H1 (cell line): ENCODE results near the gene CEP128. TPM values are rescaled to one million over a fixed set of nuclear protein-coding genes. Genes with fewer than 3 reads are reported as not detected.

Source experiments
- CTCF ChIA-PET: fragments of 300-600 bp; sonication (Branson Sonifier 250); formaldehyde crosslinking; loops from one replicate; lab custom pipeline; 2021; ENCODE audit not compliant: partially characterized antibody; lab: Charles Lee
- POLR2A ChIA-PET: fragments of 300-600 bp; sonication (Branson Sonifier 250); formaldehyde crosslinking; loops from one replicate; lab custom pipeline; 2021; ENCODE audit warnings: inconsistent platforms; ENCODE audit not compliant: partially characterized antibody; lab: Charles Lee
- DNase-seq, 2 experiments: peaks; one replicate each; pipeline versions ENCODE4 v3.0.0 to v3.0.0-alpha.2; 2010 to 2022; ENCODE audit warnings: low spot score in 2 of 2, low read depth in 1 of 2, mixed read lengths in 1 of 2
- FAIRE-seq: peaks from 2 replicates; lab custom pipeline; 2011; peaks lifted over from hg19 to GRCh38; lab: Jason Lieb, UNC
- H2AFZ ChIP-seq: 2 replicates; pipeline ENCODE4 v1.8.1; 2012; ENCODE audit warnings: low read length, inconsistent platforms
- H2AK5ac ChIP-seq: 2 replicates; pipeline ENCODE4 v1.6.1; 2013; ENCODE audit warnings: low read depth, low read length
- H2BK120ac ChIP-seq: replicated peaks from 2 replicates; pipeline ENCODE3; 2013; ENCODE audit warnings: low read depth, low read length, inconsistent platforms
- H2BK12ac ChIP-seq: 2 replicates; pipeline ENCODE4 v1.6.1; 2013; ENCODE audit warnings: low read depth, low read length
- H2BK15ac ChIP-seq: 2 replicates; pipeline ENCODE4 v1.6.1; 2013; ENCODE audit warnings: low read length
- H2BK20ac ChIP-seq: 2 replicates; pipeline ENCODE4 v1.6.1; 2013; ENCODE audit warnings: low read length
- H2BK5ac ChIP-seq: 2 replicates; pipeline ENCODE4 v1.6.1; 2013; ENCODE audit warnings: low read depth, low read length
- H3K14ac ChIP-seq: 2 replicates; pipeline ENCODE4 v1.6.1; 2013; ENCODE audit warnings: inconsistent platforms; ENCODE audit not compliant: insufficient read length
- H3K18ac ChIP-seq: 2 replicates; pipeline ENCODE4 v1.6.1; 2013; ENCODE audit warnings: low read length; ENCODE audit errors: extremely low read depth
- H3K23ac ChIP-seq: 2 replicates; pipeline ENCODE4 v1.6.1; 2013; ENCODE audit warnings: inconsistent platforms; ENCODE audit not compliant: insufficient read length
- H3K23me2 ChIP-seq: 2 replicates; pipeline ENCODE4 v1.6.1; 2013; ENCODE audit warnings: low read depth, low read length
- H3K27ac ChIP-seq: 2 replicates; pipeline ENCODE4 v1.6.1; 2011; ENCODE audit warnings: low read depth, low read length, inconsistent platforms
- H3K27me3 ChIP-seq, 4 experiments: replicated peaks in 1 of 4; 1 replicate in 1 of 4; 2 replicates in 3 of 4; pipeline versions ENCODE4 v1.6.1 to v1.8.1; 2011 to 2013; ENCODE audit warnings: low read length in 3 of 4, mild to moderate bottlenecking in 3 of 4, inconsistent platforms in 2 of 4, mixed read lengths in 2 of 4, moderate library complexity in 1 of 4; ENCODE audit not compliant: control insufficient read depth in 3 of 4, insufficient read depth in 3 of 4; ENCODE audit errors: extremely low read depth in 1 of 4
- H3K36me3 ChIP-seq, 4 experiments: 2 replicates each; pipeline versions ENCODE4 v1.6.1 to v1.8.1; 2011 to 2013; ENCODE audit warnings: mild to moderate bottlenecking in 4 of 4, low read length in 3 of 4, moderate library complexity in 2 of 4, control low read depth in 1 of 4, inconsistent platforms in 1 of 4; ENCODE audit not compliant: insufficient read depth in 4 of 4, control insufficient read depth in 2 of 4
- H3K4ac ChIP-seq: replicated peaks from 2 replicates; pipeline ENCODE3; 2013; ENCODE audit warnings: low read length, low read depth, mixed read lengths, inconsistent platforms; ENCODE audit not compliant: insufficient read length
- H3K4me1 ChIP-seq, 4 experiments: replicated peaks in 1 of 4; 1 replicate in 1 of 4; 2 replicates in 3 of 4; pipeline versions ENCODE4 v1.6.1 to v1.8.1; 2011 to 2013; ENCODE audit warnings: low read length in 3 of 4, inconsistent platforms in 2 of 4, mixed read lengths in 1 of 4; ENCODE audit not compliant: insufficient read depth in 4 of 4, control insufficient read depth in 3 of 4
- H3K4me2 ChIP-seq, 2 experiments: 2 replicates each; pipeline versions ENCODE4 v1.6.1 to v1.8.1; 2011 to 2013; ENCODE audit warnings: low read depth in 2 of 2, low read length in 2 of 2, control low read depth in 1 of 2, inconsistent platforms in 1 of 2, mild to moderate bottlenecking in 1 of 2; ENCODE audit not compliant: insufficient read depth in 1 of 2
- H3K4me3 ChIP-seq, 4 experiments: fragments of 200-600, 300-600 bp in 1 of 4; sonication (generic), shearing (Covaris generic), sonication (Bioruptor Twin) in 1 of 4; 2 replicates each; pipeline versions ENCODE4 v1.5.1 to v1.8.1; 2011 to 2016; ENCODE audit warnings: low read length in 4 of 4, low read depth in 3 of 4, control low read depth in 2 of 4, inconsistent platforms in 2 of 4, mild to moderate bottlenecking in 2 of 4, mixed read lengths in 1 of 4, moderate library complexity in 1 of 4; ENCODE audit not compliant: insufficient read depth in 2 of 4; ENCODE audit errors: extremely low read depth in 1 of 4
- H3K56ac ChIP-seq: replicated peaks from 2 replicates; pipeline ENCODE3; 2013; ENCODE audit warnings: low read depth, mild to moderate bottlenecking, mixed read lengths, low read length, inconsistent platforms; ENCODE audit not compliant: insufficient read length
- H3K79me1 ChIP-seq: 2 replicates; pipeline ENCODE4 v1.6.1; 2013; ENCODE audit warnings: low read depth, low read length, control low read depth
- H3K79me2 ChIP-seq, 2 experiments: 2 replicates each; pipeline versions ENCODE4 v1.6.1 to v1.8.1; 2012 to 2013; ENCODE audit warnings: low read length in 2 of 2, mild to moderate bottlenecking in 2 of 2, inconsistent platforms in 1 of 2; ENCODE audit not compliant: insufficient read depth in 2 of 2, control insufficient read depth in 1 of 2
- H3K9ac ChIP-seq, 4 experiments: replicated peaks in 1 of 4; 1 replicate in 1 of 4; 2 replicates in 3 of 4; pipeline versions ENCODE4 v1.6.1 to v1.8.1; 2011 to 2013; ENCODE audit warnings: low read depth in 3 of 4, low read length in 3 of 4, control low read depth in 2 of 4, mild to moderate bottlenecking in 2 of 4, moderate library complexity in 2 of 4, inconsistent platforms in 1 of 4; ENCODE audit errors: extremely low read depth in 1 of 4
- H3K9me3 ChIP-seq, 2 experiments: 2 replicates each; pipeline versions ENCODE4 v1.6.1 to v1.8.1; 2012 to 2013; ENCODE audit warnings: mild to moderate bottlenecking in 2 of 2, moderate library complexity in 2 of 2, control low read depth in 1 of 2, inconsistent platforms in 1 of 2, low read depth in 1 of 2, low read length in 1 of 2, mixed read lengths in 1 of 2; ENCODE audit not compliant: insufficient read depth in 2 of 2
- H4K20me1 ChIP-seq, 2 experiments: replicated peaks in 1 of 2; 2 replicates each; pipeline versions ENCODE3 to v1.8.1; 2011 to 2013; ENCODE audit warnings: inconsistent platforms in 2 of 2, low read length in 2 of 2, mild to moderate bottlenecking in 1 of 2; ENCODE audit not compliant: insufficient read depth in 2 of 2, control insufficient read depth in 1 of 2
- H4K5ac ChIP-seq: 2 replicates; pipeline ENCODE4 v1.6.1; 2013; ENCODE audit warnings: low read length, low read depth, mixed read lengths, inconsistent platforms; ENCODE audit not compliant: insufficient read length
- H4K8ac ChIP-seq: 2 replicates; pipeline ENCODE4 v1.8.0; 2013; ENCODE audit warnings: mild to moderate bottlenecking, moderate library complexity, low read length, inconsistent platforms; ENCODE audit not compliant: insufficient read depth; ENCODE audit errors: extremely low read depth
- H4K91ac ChIP-seq: replicated peaks from 2 replicates; pipeline ENCODE3; 2013; ENCODE audit warnings: low read length, mixed read lengths, inconsistent platforms; ENCODE audit not compliant: insufficient read length
- ATF2 ChIP-seq: IDR thresholded peaks from 2 replicates; pipeline ENCODE4 v1.6.1; 2012; ENCODE audit warnings: low read length, inconsistent platforms
- BRCA1 ChIP-seq: IDR thresholded peaks from 2 replicates; pipeline ENCODE4 v1.6.1; 2012; ENCODE audit warnings: low read depth, low read length, improper control_type of control experiment
- CBX8 ChIP-seq: fragments of 300-800, 300-1000 bp; sonication (generic); IDR thresholded peaks from 2 replicates; pipeline ENCODE4 v1.7.1; 2016; ENCODE audit warnings: low read depth, low read length, borderline replicate concordance
- HDAC2 ChIP-seq, 2 experiments: fragments of 300-600 bp in 1 of 2; sonication (generic) in 1 of 2; IDR thresholded peaks; 2 replicates each; pipeline ENCODE4 v1.6.1; 2011 to 2012; ENCODE audit warnings: low read depth in 2 of 2, low read length in 2 of 2, mild to moderate bottlenecking in 2 of 2, moderate library complexity in 2 of 2, borderline replicate concordance in 1 of 2, inconsistent platforms in 1 of 2
- HDAC6 ChIP-seq: IDR thresholded peaks from one replicate; pipeline ENCODE4 v1.7.1; 2012; ENCODE audit warnings: low read depth, mild to moderate bottlenecking, inconsistent platforms, low read length, moderate library complexity
- JUN ChIP-seq: IDR thresholded peaks from 2 replicates; pipeline ENCODE4 v1.6.1; 2011; ENCODE audit warnings: low read depth, mild to moderate bottlenecking, improper control_type of control experiment, low read length
- SRF ChIP-seq: IDR thresholded peaks from 2 replicates; pipeline ENCODE4 v1.6.1; 2011; ENCODE audit warnings: mild to moderate bottlenecking, low read depth, low read length, moderate library complexity
- WGBS, 2 experiments: shearing (Covaris generic) in 1 of 2; methylation state at CpG; one replicate each; pipeline versions ENCODE4 v1.1.6 to v1.1.7; 2013 to 2015; ENCODE audit warnings: low lambda C conversion rate in 2 of 2, mixed read lengths in 2 of 2, inconsistent platforms in 1 of 2, low coverage in 1 of 2, missing lambda C conversion rate in 1 of 2; ENCODE audit not compliant: insufficient replicate concordance in 2 of 2, insufficient coverage in 1 of 2, insufficient read length in 1 of 2; ENCODE audit errors: extremely low coverage in 1 of 2, missing lambda C conversion rate in 1 of 2; 5-methylcytosine and 5-hydroxymethylcytosine counted together
- polyA plus RNA-seq, 7 experiments: library from polyadenylated mRNA; depleted of rRNA in 3 of 7; stranded (reverse) in 5 of 7; unstranded in 2 of 7; fragments of >200 nt in 5 of 7; fragments of 200-250 nt in 2 of 7; gene quantifications; 1 replicate in 5 of 7; 2 replicates in 1 of 7; 4 replicates in 1 of 7; pipeline versions ENCODE4 v1.2.1 to v1.2.3, GENCODE V29; 2011 to 2013; ENCODE audit warnings: missing spikeins in 2 of 7, mixed read lengths in 2 of 7
- total RNA-seq: library from RNA; stranded (reverse); fragmentation: NEBNext Ultra II Directional; extraction: Animal tissue kit (Norgen Biotek cat#: 25700); gene quantifications from 2 replicates; pipeline ENCODE4 v1.2.1, GENCODE V29; 2021

The CEP128 gene
- total and polyA plus RNA-seq, 2 of the 8 experiments (the other 6 are each of a cell fraction or from before 2014, with no cell fraction given) = 1.9 to 17.0 TPM

GRCh38 chr14:80924365-80925103 is 17.0 kb downstream of the CEP128 start:
- Histone ChIP-seq H3K4me3 (no peak overlapping the region), H2BK12ac (no peak overlapping the region), H3K36me3 (no peaks in the 10 kb centered on the region), H3K23ac (no peak overlapping the region), H3K79me2 (no peaks in the 10 kb centered on the region; a peak in 1 of 4 replicates), H4K20me1 (no peaks in the 10 kb centered on the region), H2BK15ac (no peak overlapping the region), H3K14ac (no peak overlapping the region), H2BK5ac (no peak overlapping the region), H3K23me2 (no peaks in the 10 kb centered on the region), H4K8ac (no peak overlapping the region), H4K5ac (no peak overlapping the region), H3K4me1 (no peaks in the 10 kb centered on the region; a peak in 1 of 7 replicates), H3K56ac (no peak overlapping the region), H4K91ac (no peak overlapping the region), H3K79me1 (no peaks in the 10 kb centered on the region), H3K27me3 (no peaks in the 10 kb centered on the region), H2BK20ac (no peak overlapping the region), H2AFZ (no peak overlapping the region), H3K4ac (no peak overlapping the region), H3K27ac (no peak overlapping the region), H3K18ac (no peak overlapping the region), H3K9ac (no peak overlapping the region), H2AK5ac (no peak overlapping the region), H3K4me2 (no peak overlapping the region), H2BK120ac (no peak overlapping the region), H3K9me3 (no peaks in the 10 kb centered on the region)
- 89% methylated on average over 2 of the region's 2 CpGs; no CpG with 5 or more reads in 1 of the 2 experiments for WGBS, 2 experiments
- FAIRE-seq = no peak
- TF ChIP-seq JUN (no peak), SRF (no peak), BRCA1 (no peak), HDAC2 (IDR thresholded peaks at IDR 0.05; ENCODE audit: borderline replicate concordance in 1 of 2, low read depth in 2 of 2, low read length in 2 of 2) (no peak), HDAC6 (no peak), ATF2 (no peak), CBX8 (no peak)
- POLR2A ChIA-PET = interaction anchor here (0.9 to 1.4 kb wide), 2 partner anchors 17 to 31 kb away, joined by 3 read pairs; partner anchors contain the start of gene CEP128
- DNase-seq = no peak
- CTCF ChIA-PET = interaction anchor here (1.3 to 1.6 kb wide), 2 partner anchors 16 to 63 kb away, joined by 3 to 4 read pairs; no protein-coding TSS in a partner anchor
